ENCODE measurements around the gene GFAP.

Gene GFAP

GRCh38 chr17:44947461-44948314, 32.4 kb upstream of the GFAP start, which contains the start of gene KIF18B:
Gene KIF18B (minus strand): TSS chr17:44947773. CDS start chr17:44936344, 11,429 bp downstream.
- TF ChIP-seq ZBTB7A (IDR thresholded peaks at IDR 0.05; ENCODE audit: low read depth): no peak
- 0 out of 2 replicates have a peak, but pooled peaks have one; percentile 36 for TF ChIP-seq CREB1 (IDR thresholded peaks at IDR 0.05; ENCODE audit: low read depth)
- no peak for TF ChIP-seq USF1 (IDR thresholded peaks at IDR 0.05)
- TF ChIP-seq EGR1 (IDR thresholded peaks at IDR 0.05): no peak
- TF ChIP-seq FOXM1 (IDR thresholded peaks at IDR 0.05; ENCODE audit: borderline replicate concordance, low read depth): peak; percentile 98
- TF ChIP-seq TAF1 (IDR thresholded peaks at IDR 0.05; ENCODE audit: low read depth): peak; percentile 81; the same call in 1 of the 2 replicates
- peak; percentile 25; the same call in 1 of the 2 replicates for TF ChIP-seq NFIC (IDR thresholded peaks at IDR 0.05)
- TF ChIP-seq, protein P1, sequence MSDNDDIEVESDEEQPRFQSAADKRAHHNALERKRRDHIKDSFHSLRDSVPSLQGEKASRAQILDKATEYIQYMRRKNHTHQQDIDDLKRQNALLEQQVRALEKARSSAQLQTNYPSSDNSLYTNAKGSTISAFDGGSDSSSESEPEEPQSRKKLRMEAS (IDR thresholded peaks at IDR 0.05): peak; percentile 70
- peak; percentile 11; the same call in 1 of the 2 replicates for TF ChIP-seq EP300 (IDR thresholded peaks at IDR 0.05; ENCODE audit: borderline replicate concordance)
- TF ChIP-seq TEAD4 (IDR thresholded peaks at IDR 0.05): no peak
- TF ChIP-seq RAD21 (IDR thresholded peaks at IDR 0.05; ENCODE audit: low read depth): peak; percentile 19; the same call in 1 of the 2 replicates
- peak; percentile 56; the same call in 1 of the 2 replicates for TF ChIP-seq REST (IDR thresholded peaks at IDR 0.05; ENCODE audit: low read depth)
- no peak; the same call in 1 of the 2 replicates for TF ChIP-seq TCF12 (IDR thresholded peaks at IDR 0.05; ENCODE audit: low read depth)
- TF ChIP-seq YY1 (IDR thresholded peaks at IDR 0.05; ENCODE audit: low read depth): no peak
- TF ChIP-seq CEBPB (IDR thresholded peaks at IDR 0.05): peak; percentile 58; the same call in 1 of the 2 replicates

- TF ChIP-seq TAF1 (IDR thresholded peaks at IDR 0.05; ENCODE audit: low read depth) (no peak), FOXM1 (IDR thresholded peaks at IDR 0.05; ENCODE audit: borderline replicate concordance, low read depth) (no peak), TCF12 (IDR thresholded peaks at IDR 0.05; ENCODE audit: low read depth) (no peak), CREB1 (IDR thresholded peaks at IDR 0.05; ENCODE audit: low read depth) (no peak)
These were observed 27.2 kb upstream of the GFAP start for GRCh38 chr17:44942456-44942855.

GRCh38 chr17:44941712-44942331, 26.5 kb upstream of the GFAP start:
- TF ChIP-seq REST (IDR thresholded peaks at IDR 0.05; ENCODE audit: low read depth): no peak
- no peak for TF ChIP-seq USF1 (IDR thresholded peaks at IDR 0.05)
- TF ChIP-seq TAF1 (IDR thresholded peaks at IDR 0.05; ENCODE audit: low read depth): no peak
- TF ChIP-seq TCF12 (IDR thresholded peaks at IDR 0.05; ENCODE audit: low read depth): no peak
- TF ChIP-seq YY1 (IDR thresholded peaks at IDR 0.05; ENCODE audit: low read depth): no peak
- no peak for TF ChIP-seq TEAD4 (IDR thresholded peaks at IDR 0.05)
- no peak for TF ChIP-seq EP300 (IDR thresholded peaks at IDR 0.05; ENCODE audit: borderline replicate concordance)

DNA sequence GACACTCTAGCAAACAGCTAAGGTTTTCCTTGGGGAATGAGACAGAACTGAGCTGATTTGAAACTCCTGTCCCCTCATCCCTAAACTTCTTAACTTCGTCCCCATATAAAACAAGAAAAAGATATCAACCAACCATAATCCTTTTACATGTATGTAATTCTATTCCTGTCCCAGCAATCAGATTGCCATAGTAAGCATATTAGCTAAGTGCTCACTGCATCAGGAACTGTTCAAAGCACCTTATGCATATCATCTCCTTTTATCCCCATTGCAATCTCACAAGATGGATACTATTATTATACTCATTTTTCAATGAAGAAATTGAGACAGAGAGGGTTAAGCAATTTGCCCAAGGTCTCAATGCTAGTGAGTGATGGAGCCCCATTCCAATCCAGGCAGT, 25.5 kb upstream of the GFAP start:
- TF ChIP-seq FOXM1 (IDR thresholded peaks at IDR 0.05; ENCODE audit: borderline replicate concordance, low read depth) (peak; percentile 12; the same call in 1 of the 2 replicates), EGR1 (IDR thresholded peaks at IDR 0.05) (no peak)

DNA sequence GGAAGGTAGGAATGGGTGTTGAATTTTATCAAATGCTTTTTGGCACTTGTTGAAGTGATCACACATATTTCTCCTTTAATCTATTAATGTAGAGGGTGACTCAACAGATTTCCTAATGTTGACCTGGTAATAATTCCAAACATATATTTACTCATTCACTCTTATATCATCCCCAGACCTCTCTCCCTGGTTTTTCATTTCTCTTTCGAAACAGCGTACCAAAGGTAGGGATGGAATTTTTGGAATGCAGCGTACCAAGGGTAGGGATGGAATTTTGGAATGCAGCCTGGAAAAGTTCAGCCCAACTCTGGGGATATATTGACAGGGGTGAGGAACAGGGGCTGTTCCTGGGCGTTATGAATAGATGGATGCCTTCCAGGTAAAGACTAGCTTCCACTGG, 25.0 kb upstream of the GFAP start:
- no peak for TF ChIP-seq ZBTB7A (IDR thresholded peaks at IDR 0.05; ENCODE audit: low read depth)
- no peak for TF ChIP-seq CREB1 (IDR thresholded peaks at IDR 0.05; ENCODE audit: low read depth)
- no peak for TF ChIP-seq YY1 (IDR thresholded peaks at IDR 0.05; ENCODE audit: low read depth)
- no peak for TF ChIP-seq USF1 (IDR thresholded peaks at IDR 0.05)
- no peak for TF ChIP-seq EGR1 (IDR thresholded peaks at IDR 0.05)
- TF ChIP-seq TCF12 (IDR thresholded peaks at IDR 0.05; ENCODE audit: low read depth): 0 out of 2 replicates have a peak, but pooled peaks have one; percentile 25
- no peak for TF ChIP-seq RAD21 (IDR thresholded peaks at IDR 0.05; ENCODE audit: low read depth)
- peak; percentile 96 for TF ChIP-seq TEAD4 (IDR thresholded peaks at IDR 0.05)
- TF ChIP-seq REST (IDR thresholded peaks at IDR 0.05; ENCODE audit: low read depth): no peak
- TF ChIP-seq TAF1 (IDR thresholded peaks at IDR 0.05; ENCODE audit: low read depth): no peak
- TF ChIP-seq NFIC (IDR thresholded peaks at IDR 0.05): peak; percentile 67
- TF ChIP-seq FOXM1 (IDR thresholded peaks at IDR 0.05; ENCODE audit: borderline replicate concordance, low read depth): peak; percentile 21; the same call in 1 of the 2 replicates
- TF ChIP-seq, protein P1 (IDR thresholded peaks at IDR 0.05): no peak
- TF ChIP-seq EP300 (IDR thresholded peaks at IDR 0.05; ENCODE audit: borderline replicate concordance): peak; percentile 26; the same call in 1 of the 2 replicates
- TF ChIP-seq CEBPB (IDR thresholded peaks at IDR 0.05): 0 out of 2 replicates have a peak, but pooled peaks have one; percentile 40

Data from Ishikawa (cell line).